ENCODE measurements around the gene CABYR.
"Not testable (repeated sequence)": the region's sequence is repeated elsewhere in the genome, so short reads cannot be mapped to it uniquely, and the experiment has no call there.

Gene CABYR

DNA sequence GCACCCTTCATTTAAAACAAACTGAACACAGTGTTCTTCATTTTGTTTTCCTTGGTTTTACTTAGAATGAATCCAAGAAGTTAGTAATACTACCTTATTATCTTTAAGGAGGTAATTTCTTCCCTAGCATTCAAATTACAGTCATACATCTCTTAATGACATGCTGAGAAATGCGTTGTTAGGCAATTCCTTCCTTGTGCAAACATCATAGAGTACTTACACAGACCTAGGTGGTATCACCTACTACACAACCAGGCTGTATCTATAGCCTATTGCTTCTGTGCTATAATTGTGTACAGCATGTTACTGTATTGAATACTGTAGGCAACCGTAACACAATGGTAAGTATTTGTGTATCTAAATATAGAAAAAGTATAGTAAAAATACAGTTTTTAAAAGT, 8.4 kb upstream of the CABYR start:
- no peak for DNase-seq

DNA sequence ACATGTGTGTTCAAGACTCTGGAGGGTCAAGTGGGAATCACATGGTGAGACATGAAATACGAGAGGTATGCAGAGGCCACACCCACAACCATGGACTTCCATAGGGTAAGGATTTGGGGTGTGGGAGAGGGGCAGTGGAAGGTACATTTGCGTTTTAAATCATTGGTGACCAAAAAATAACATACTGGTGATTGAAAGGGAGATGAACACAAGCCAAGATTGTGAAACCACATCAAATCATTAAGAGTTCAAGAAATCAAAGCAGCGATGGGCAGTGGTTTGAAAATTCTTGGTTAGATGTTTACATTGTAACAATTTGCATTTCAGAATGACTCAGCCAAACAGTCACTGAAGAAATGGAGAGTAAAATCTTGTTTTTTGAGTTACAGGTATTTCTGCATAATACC, 1.9 kb upstream of the CABYR start:
- DNase-seq, result no peak

DNA sequence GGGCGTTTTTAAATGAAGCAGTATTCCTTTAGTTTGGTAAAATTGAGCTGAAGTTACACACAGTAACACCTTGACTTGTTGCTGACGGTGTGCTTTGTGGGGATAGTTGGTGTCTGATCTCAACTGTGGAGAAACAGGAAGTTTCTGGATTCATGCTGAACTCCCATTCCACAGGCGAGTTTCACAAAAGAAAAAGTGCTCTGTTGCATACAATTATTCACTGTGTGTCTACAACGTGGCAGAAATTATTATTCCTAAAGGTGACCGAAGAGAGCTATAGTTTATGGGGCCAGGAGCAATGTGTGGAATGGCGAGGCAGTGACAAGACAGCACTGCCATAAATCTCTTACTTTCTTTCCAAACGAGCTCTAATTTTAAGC, 463 bp upstream of the CABYR start:
- DNase-seq, result no peak

DNA sequence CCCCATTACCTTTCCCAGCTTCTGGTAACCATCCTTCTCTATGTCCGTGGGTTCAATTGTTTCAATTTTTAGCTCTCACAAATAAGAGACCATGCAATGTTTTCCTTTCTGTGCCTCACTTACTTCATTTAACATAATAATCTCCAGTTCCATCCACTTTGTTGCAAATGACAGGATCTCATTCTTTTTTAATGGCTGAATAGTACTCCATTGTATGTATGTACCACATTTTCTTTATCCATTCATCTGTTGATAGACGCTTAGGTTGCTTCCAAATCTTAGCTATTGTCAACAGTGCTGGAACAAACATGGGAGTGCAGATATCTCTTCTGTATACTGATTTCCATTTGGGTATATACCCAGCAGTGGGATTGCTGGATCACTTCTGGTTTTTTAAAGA, 1.8 kb downstream of the CABYR start:
- DNase-seq, result no peak

DNA sequence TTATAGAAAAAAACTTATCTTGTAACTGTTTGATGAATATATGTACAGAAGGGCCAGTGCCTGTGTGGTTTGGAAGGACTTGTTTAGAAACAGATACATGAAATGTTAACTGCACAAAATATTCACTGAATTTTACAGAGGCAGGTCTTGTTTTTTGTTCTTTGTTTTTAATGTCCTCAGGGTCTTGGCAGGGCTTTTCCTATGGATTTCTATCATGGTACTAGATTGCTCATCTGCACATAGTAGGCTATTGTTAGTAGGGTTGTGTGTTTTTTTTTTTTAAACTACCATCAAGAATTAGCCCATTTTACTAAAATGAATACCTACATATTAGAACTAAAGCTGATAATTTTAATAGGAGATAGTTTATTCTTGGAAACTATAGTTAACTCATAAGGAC, 3.5 kb downstream of the CABYR start:
- DNase-seq, result no peak

DNA sequence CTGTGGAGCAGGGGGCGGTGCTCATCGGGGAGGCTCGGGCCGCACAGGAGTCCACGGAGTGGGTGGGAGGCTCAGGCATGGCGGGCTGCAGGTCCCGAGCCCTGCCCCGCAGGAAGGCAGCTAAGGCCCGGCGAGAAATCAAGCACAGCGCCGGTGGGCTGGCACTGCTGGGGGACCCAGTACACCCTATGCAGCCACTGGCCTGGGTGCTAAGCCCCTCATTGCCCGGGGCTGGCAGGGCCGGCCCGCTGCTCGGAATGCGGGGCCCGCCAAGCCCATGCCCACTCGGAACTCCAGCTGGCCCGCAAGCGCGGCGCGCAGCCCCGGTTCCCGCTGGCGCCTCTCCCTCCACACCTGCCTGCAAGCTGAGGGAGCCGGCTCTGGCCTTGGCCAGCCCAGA, 10.7 kb downstream of the CABYR start:
- DNase-seq, result not testable (repeated sequence)

DNA sequence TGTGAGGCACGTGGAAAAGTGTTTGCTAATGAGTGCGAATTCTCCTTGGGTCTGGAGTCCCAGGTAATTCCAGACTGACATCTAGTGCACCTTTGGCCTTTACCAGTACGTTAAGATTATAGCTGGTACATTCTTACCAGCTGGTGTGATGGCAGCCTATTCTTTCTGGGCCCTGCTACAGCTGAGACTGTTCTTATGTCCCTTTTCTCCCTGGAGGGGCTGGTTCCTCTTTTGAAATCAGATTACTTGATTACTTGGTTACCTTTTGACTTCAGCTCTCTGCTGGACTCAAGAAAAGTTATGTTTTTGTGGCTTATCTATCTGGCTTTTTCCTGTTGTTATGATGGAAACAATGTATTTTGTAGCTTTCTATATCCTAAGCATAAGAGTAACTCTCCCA, 14.5 kb downstream of the CABYR start:
- DNase-seq, result no peak

DNA sequence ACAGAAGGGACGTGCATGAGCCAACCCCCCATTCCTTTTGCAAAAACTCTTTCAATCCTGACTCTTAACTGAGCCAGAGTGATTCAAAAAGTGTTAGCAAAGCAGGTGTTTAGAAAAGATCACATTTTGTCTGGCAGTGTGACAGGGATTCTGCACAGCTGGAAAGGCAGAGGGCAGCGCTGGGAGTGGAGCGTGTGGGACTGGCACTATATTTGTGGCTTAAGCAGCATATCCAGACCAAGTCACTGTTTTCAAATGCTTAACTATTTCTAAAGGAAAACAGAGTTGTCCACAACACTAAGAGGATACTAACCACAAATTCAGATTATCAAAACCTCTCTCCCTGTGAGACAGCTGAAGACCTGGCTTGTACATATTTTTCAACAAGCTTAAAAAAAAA, 19.0 kb downstream of the CABYR start:
- no peak for DNase-seq

DNA sequence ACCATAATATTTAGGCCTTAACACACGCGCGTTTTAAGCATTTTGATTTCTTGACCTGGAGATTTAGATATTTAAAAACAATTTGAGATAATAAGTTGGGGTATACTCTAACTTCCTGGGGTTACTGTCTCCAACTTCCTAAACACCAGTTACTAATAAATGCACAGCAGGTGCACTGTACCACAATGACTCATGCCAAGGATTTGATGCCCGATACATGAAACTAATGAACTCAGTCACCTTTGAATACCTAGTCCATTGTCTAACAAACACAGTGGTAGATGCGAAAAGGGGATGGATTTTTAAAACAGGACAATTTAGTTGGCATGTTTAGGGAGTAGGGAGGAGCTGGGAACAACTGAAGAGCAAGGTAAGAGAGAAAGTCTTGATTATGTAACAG, 21.2 kb downstream of the CABYR start:
- DNase-seq, result no peak

DNA sequence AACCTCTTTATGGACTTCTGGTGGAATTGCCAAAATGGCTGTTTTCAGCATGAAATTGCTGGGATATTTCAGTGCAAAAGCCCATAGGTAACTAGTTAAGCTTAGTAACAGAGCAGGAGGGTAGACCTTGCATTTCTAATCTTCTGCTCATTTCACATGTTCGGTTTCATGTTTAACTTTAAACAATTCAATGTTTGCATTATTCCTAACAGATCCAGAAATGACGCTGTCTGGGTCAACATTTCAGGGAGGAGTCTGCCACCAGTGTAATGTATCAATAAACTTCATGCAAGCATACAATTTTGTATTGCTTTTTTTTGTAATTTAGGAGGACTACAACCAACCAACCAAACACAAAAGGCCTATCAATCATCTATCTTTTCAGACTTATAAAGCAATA, 22.4 kb downstream of the CABYR start:
- DNase-seq, result no peak

DNA sequence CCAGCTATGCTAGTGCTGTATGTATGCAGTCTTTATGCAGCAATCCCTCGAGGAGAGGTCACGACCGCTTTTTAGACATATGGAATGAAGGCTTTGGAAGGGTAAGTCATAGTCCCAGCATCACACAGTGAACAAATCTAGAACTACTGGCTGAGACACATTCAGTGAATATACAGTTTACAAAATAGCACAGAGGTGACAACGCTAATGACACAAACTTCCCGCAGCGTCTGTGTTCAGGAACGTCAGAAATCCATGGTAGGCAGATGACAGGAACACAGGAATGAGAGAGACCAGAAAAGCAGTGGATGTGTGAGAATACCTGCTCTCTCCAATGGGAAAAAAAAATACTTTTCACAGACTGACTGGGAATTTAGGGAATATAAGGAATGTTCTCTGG, 29.6 kb downstream of the CABYR start:
- DNase-seq, result no peak

DNA sequence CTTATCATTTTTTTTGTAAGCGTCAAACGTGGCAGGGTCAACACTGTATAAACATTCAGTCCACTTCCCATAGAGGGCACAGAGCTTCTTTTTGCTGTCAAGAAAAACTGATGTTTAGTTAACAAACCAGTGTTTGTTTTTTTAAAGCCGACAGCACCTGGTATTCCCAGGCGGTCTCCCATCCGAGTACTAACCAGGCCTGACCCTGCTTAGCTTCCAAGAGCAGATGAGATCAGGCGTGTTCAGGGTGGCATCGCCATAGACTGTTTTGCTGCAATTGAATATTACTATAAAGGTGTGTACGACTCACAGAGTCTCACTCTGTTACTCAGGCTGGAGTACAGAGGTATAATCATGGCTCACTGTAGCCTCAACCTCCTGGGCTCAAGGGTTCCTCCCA, 31.5 kb downstream of the CABYR start:
- DNase-seq, result no peak

DNA sequence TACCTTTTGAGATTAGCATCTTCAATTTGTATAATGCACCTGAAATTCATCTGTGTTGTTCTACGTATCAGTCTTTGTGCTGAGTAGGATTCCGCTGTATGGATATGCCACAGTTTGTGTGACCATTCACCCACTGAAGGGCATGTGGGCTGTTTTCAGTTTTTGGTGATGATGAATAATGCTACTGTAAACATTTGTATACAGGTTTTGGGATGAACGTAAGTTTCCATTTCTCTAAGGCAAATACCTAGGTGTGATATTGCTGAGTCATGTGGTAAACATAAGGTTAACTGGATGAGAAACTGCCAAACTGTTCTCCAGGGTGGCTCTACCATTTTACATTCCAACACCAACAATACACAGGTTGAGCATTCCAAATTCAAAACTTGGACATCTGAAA, 35.1 kb downstream of the CABYR start:
- no peak for DNase-seq

DNA sequence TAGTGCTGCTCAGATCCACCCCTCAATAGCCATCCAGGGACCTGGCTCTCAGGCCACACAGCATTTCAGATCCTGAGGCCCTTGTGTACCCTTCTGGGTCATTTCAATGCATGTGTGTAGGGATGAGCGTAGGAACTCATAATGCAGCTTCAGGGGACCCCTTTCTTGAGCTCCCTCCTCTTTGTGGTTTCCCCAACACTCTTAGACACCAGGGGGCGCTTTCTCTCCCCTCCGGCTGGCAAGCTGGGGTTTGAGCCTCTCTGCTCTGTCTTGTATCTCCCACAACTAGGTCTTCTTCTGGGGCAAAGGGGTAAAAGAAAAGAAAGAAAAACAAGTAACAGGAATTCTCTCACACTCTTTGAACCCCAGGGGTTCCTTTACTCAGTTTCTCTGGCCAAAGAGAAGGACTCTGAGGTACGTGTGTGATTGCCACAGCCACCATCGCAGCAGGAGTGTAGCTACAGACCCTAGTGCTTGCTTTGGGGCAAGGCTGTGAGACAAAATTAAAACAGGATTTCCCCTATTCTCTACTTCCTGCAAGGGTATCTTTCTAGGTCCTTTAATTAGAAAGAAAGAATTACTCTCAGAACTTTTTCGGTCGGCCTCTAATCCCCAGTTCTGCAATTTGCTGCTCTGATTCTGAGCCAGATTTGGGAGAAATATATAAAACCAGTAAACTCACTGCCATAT, 38.0 kb downstream of the CABYR start:
- DNase-seq, result no peak

DNA sequence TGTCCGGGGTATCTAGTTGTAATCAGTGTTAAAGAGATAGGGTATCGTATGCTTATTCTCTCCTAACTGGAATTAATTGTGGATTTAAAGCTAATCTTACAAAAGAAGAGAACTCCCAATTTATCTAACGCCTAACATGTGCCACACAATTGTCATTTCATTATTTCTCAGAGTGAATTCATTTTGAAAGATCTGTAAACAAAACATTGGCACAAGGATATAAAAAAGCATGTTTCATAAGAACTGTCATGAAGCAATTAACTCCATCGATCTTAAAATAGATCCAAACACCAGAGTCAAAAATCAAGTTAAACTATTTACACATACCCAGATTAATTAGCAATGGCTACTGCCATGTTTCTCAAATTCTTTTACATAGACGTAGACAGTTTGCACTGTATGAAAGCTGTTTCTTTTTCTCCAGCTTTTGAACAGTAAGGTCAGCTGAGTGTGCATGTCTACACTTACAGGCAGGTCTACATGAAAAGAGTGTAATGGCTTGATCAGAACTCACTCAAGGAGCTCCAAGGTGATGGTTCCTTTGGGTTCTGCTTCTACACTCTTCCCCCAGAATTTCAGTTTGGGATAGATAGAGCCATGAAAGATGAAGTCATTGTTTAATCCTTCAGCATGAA, 38.8 kb downstream of the CABYR start:
- DNase-seq, result no peak

DNA sequence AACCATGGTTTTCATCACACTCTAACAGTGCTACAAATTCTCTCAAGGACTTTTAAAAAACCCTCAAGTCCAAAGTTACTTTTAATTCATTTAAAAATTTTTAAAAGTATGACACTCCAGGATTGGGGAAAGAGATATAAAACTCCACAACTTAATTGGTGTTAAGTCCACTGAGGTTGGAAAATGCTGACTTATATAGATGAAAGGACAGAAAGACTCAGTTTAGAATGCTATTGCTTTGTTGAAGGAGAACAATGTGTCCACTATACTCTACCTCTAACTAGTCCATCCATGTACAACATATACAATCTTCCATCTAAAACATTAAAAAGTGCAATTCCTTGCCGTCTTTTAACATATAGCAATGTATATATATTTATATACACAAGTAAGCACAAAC, 41.2 kb downstream of the CABYR start:
- DNase-seq, result no peak

DNA sequence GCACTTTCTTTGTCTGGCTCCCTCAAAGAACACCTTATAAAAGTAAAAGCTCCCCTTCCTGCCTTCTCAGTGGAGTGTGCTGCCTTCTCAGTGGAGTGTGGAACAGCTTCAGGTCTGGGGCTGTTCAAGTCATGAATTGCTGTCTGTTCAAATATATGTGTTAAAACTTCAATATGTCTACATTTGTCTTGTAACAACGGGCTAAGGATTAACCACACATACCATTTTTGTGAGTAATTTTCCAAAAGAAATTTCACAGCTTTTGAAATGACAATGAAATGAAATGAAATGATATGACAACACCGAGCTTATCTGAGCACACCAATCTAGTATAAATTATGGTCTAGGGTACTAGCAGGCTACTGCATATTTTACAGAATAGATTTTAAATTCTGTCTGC, 42.9 kb downstream of the CABYR start:
- no peak for DNase-seq

DNA sequence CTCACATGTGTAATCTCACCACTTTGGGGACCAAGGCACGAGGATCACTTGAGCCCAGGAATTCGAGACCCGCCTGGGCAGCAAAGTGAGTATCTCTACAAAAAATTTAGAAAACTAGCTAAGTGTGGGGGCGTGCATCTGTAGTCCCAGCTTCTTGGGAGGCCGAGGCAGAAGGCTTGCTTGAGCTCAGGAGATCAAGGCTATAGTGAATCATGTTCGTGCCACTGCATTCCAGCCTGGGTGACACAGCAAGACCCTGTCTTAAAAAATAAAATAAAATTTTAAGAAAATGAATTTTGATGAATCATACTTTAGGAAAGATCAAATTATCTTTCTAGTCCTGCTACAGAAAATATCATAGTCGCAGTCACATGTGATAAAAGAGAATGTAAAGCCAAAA, 46.9 kb downstream of the CABYR start:
- no peak for DNase-seq

DNA sequence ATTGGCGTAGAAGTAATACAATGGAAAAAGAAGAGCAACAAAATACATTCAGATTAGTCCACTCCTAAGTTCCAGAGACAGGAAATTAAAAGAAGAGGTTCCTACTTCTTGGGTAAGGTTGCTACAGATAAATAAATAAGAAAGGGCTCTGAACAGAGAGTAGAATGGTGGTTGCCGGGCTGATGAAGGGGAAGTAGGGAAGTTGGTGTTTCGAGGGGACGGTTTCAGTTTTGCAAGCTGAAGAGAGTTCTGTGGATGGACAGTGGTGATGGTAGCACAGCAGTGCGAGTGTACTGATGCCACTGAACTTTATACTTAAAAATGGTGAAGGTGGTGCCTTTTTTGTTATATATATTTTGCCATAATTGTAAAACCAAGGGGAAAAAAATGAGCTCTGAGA, 48.2 kb downstream of the CABYR start:
- no peak for DNase-seq

DNA sequence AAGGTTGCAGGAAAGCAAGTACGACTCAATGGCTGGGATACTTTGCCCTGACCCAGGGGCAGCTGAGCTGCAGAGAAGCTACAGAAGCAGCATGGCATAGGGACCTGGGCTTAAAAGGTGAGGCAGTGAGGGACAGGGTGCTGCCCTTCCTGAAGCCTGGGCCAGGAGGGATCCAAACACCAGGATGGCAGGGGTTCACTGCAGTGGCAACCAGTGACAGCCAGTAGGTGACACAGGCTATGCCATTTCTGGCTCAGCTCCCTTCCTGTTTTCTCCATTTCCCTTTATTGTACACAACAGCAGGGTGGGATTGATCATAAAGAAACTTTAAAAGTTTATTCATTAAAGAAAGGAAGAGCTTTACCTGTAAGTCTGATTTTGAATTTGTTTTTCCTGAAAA, 48.8 kb downstream of the CABYR start:
- DNase-seq, result no peak

DNA sequence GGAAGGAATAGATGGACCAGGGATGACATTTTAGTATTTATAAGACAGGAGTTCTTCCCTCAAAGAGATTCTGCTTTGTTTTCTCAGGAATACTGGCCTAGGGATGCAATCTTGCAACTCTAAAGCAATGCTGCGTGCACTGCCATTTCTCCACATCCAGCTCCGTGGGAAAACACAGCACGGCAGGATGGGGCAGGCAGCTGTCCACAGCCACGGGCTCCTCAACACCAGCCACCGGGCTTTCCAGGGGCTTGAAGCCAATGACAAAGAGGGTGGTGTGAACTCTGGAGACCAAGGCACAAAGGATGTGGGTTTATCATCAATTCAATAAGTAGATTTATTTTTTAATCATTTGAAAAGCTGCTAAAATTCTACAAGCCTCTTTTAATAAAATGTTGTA, 49.3 kb downstream of the CABYR start:
- no peak for DNase-seq

DNA sequence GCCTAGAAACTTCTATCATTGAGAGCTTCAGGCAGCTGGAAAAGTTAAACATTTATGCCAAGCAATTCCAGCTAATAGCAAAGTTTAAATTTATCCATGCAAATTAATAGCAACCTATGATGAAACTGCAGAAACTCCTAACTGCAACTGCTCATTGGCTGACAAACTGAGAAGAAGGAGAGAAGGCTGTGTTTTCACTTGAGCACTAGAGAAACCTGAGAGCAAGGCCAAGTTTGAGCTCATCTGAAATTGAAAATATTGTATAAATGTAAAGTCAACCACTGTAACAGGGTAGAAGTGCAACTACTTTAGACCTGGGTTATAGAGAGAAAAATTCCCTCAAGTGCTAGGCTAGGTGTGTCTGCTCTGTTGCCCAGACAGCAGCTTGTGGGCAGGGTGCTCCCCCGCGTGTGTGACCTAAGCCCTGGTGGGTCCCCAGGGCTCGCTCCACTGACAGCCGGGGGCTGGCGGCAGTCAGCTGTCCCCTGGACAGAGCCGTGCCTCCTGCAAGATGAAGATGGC, 50.2 kb downstream of the CABYR start:
- no peak for DNase-seq

DNA sequence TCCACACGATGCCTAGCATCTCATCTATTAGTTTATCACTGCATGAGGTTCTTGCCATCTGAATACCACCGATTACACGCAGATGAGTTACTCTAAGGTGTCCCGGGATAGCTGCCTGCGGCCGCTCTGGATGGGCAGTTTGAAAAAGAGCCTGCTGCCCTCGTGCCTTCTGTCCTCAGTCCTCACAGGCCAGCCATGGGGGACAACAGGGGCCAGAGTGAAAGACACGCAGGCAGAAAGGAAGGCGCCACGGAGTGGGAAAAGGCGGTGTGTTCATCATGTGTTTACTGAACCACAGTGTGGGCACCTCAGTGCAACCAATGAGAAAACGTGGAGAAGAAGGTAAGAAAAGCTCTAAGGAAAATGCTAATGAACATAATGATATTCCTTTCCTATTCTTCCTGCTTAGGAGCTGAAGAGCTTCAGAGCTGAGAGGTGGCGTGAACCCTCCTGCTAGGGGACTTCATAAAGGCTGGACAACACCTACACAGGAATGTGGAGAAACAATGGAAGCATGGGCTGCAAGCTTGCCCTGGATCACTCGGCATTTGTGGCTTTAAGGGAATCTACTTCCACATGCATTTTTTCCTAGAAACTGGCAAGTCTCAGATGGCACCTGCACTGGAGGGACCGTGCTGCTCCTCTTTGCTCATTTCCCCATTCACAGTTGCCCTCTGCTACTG, 50.9 kb downstream of the CABYR start:
- no peak for DNase-seq

DNA sequence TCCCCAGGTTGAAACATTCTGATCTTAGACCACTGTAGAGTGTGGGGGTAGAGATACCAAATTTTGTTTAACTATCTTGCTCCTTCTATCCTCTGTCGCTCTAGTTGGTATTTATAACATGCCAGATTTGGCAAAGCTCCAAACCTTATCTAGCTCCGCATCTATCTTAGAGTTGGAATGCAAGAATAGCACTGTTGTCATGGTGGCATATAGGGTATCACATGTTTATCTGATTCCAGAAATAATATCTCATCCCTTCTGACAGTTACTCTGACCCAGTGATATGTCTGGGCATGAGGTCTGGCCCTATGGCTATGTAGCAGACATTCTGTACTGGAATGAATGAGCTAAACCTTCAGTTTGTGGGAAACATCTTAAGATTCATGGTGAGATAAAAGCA, 51.7 kb downstream of the CABYR start:
- no peak for DNase-seq

Measured in DMS153 (cell line).